ENCODE results near the gene MMP26. TPM values are rescaled to one million over a fixed set of nuclear protein-coding genes. Genes with fewer than 3 reads are reported as not detected.

The MMP26 gene
- total RNA-seq (not detected), polyA plus RNA-seq (not detected)

- Histone ChIP-seq H3K4me1 (ENCODE audit: insufficient read depth, low read length) (no peaks in the 10 kb centered on the region), H3K9me3 (ENCODE audit: control insufficient read depth in 1 of 2, low read length in 2 of 2) (no peaks in the 10 kb centered on the region), H3K4me3 (ENCODE audit: low read length in 2 of 2) (no peak within 1 kb of the TSS), H3K27me3 (ENCODE audit: insufficient read depth, low read length) (no peaks in the 10 kb centered on the region), H3K36me3 (ENCODE audit: insufficient read depth, low read length) (no peaks in the 10 kb centered on the region), H3K27ac (ENCODE audit: low read depth, low read length) (no peak within 1 kb of the TSS)
- peaks cover 3 to 10% of the 10 kb centered on the region in 2 donors for H3K27me3 Mint-ChIP-seq
- H3K4me1 Mint-ChIP-seq = no peaks in the 10 kb centered on the region
- POLR2A ChIA-PET (ENCODE audit: partially characterized antibody) = no interaction called here
- no peak within 1 kb of the TSS for H3K4me3 Mint-ChIP-seq
- intact Hi-C loops (cut with micrococcal nuclease) = no loop called here
- no peak for DNase-seq
- peaks cover 0 to 2% (median 0%) of the 10 kb centered on the region in 8 donors for H3K9me3 Mint-ChIP-seq
- H3K36me3 Mint-ChIP-seq = no peaks in the 10 kb centered on the region
- H3K27ac Mint-ChIP-seq = no peak within 1 kb of the TSS
- CTCF ChIA-PET (ENCODE audit: partially characterized antibody) = no interaction called here
Observed at GRCh38 chr11:4704054-4704789, at the start of gene MMP26. TSS of gene MMP26 (plus strand) at chr11:4704784.

- H3K4me1 ChIP-seq (ENCODE audit: insufficient read depth, low read length) = no peaks in the 10 kb centered on the region
- peaks cover 5 to 13% of the 10 kb centered on the region in 2 donors for H3K27me3 Mint-ChIP-seq
- H3K36me3 Mint-ChIP-seq = no peaks in the 10 kb centered on the region
- no peaks in the 10 kb centered on the region for H3K36me3 ChIP-seq (ENCODE audit: insufficient read depth, low read length)
- no peak overlapping the region for H3K27ac ChIP-seq (ENCODE audit: low read depth, low read length)
- H3K4me3 Mint-ChIP-seq = no peak overlapping the region
- no peak overlapping the region for H3K27ac Mint-ChIP-seq
- H3K9me3 Mint-ChIP-seq = no peaks in the 10 kb centered on the region
- no peaks in the 10 kb centered on the region for H3K27me3 ChIP-seq (ENCODE audit: insufficient read depth, low read length)
- H3K4me3 ChIP-seq (ENCODE audit: low read length in 2 of 2) = no peak overlapping the region
- CTCF ChIA-PET (ENCODE audit: partially characterized antibody) = interaction anchor here (2.1 kb wide), 1 partner anchor 22 kb away, joined by 7 read pairs; the partner anchor contains the start of gene OR51D1
- DNase-seq = no peak
- POLR2A ChIA-PET (ENCODE audit: partially characterized antibody) = no interaction called here
- no peaks in the 10 kb centered on the region for H3K9me3 ChIP-seq (ENCODE audit: control insufficient read depth in 1 of 2, low read length in 2 of 2)
- intact Hi-C loops (cut with micrococcal nuclease) = no loop called here
- H3K4me1 Mint-ChIP-seq = peaks cover 0 to 2% (median 0%) of the 10 kb centered on the region in 4 donors
Observed at GRCh38 chr11:4658629-4659445, 45.7 kb upstream of the MMP26 start.

- ChIA-PET POLR2A (ENCODE audit: partially characterized antibody) (no interaction called here), CTCF (ENCODE audit: partially characterized antibody) (no interaction called here)
- no peak for DNase-seq
- no peaks in the 10 kb centered on the region for H3K4me1 Mint-ChIP-seq
- Histone ChIP-seq H3K4me1 (ENCODE audit: insufficient read depth, low read length) (no peaks in the 10 kb centered on the region), H3K27ac (ENCODE audit: low read depth, low read length) (no peak overlapping the region), H3K9me3 (ENCODE audit: control insufficient read depth in 1 of 2, low read length in 2 of 2) (no peaks in the 10 kb centered on the region), H3K4me3 (ENCODE audit: low read length in 2 of 2) (no peak overlapping the region), H3K36me3 (ENCODE audit: insufficient read depth, low read length) (no peaks in the 10 kb centered on the region), H3K27me3 (ENCODE audit: insufficient read depth, low read length) (no peaks in the 10 kb centered on the region)
- H3K36me3 Mint-ChIP-seq = no peaks in the 10 kb centered on the region
- H3K4me3 Mint-ChIP-seq = no peak overlapping the region
- peaks cover 0 to 1% (median 0%) of the 10 kb centered on the region in 8 donors for H3K9me3 Mint-ChIP-seq
- H3K27ac Mint-ChIP-seq = no peak overlapping the region
- peaks cover 3 to 12% of the 10 kb centered on the region in 2 donors for H3K27me3 Mint-ChIP-seq
- intact Hi-C loops (cut with micrococcal nuclease) = no loop called here
Observed at GRCh38 chr11:4662876-4663275, 41.7 kb upstream of the MMP26 start.

- POLR2A ChIA-PET (ENCODE audit: partially characterized antibody) = no interaction called here
- no peaks in the 10 kb centered on the region for H3K27me3 ChIP-seq (ENCODE audit: insufficient read depth, low read length)
- H3K27ac ChIP-seq (ENCODE audit: low read depth, low read length) = no peak overlapping the region
- H3K27ac Mint-ChIP-seq = no peak overlapping the region
- H3K36me3 ChIP-seq (ENCODE audit: insufficient read depth, low read length) = no peaks in the 10 kb centered on the region
- H3K4me1 ChIP-seq (ENCODE audit: insufficient read depth, low read length) = no peaks in the 10 kb centered on the region
- no peak overlapping the region for H3K4me3 ChIP-seq (ENCODE audit: low read length in 2 of 2)
- intact Hi-C loops (cut with micrococcal nuclease) = no loop called here
- H3K9me3 Mint-ChIP-seq = peaks cover 0 to 1% (median 0%) of the 10 kb centered on the region in 8 donors
- CTCF ChIA-PET (ENCODE audit: partially characterized antibody) = no interaction called here
- no peaks in the 10 kb centered on the region for H3K9me3 ChIP-seq (ENCODE audit: control insufficient read depth in 1 of 2, low read length in 2 of 2)
- no peak for DNase-seq
- H3K4me1 Mint-ChIP-seq = no peaks in the 10 kb centered on the region
- no peak overlapping the region for H3K4me3 Mint-ChIP-seq
- no peaks in the 10 kb centered on the region for H3K36me3 Mint-ChIP-seq
- peaks cover 3 to 12% of the 10 kb centered on the region in 2 donors for H3K27me3 Mint-ChIP-seq
Observed at GRCh38 chr11:4664183-4664582, 40.4 kb upstream of the MMP26 start.

- H3K36me3 Mint-ChIP-seq = no peaks in the 10 kb centered on the region
- H3K9me3 ChIP-seq (ENCODE audit: control insufficient read depth in 1 of 2, low read length in 2 of 2) = no peaks in the 10 kb centered on the region
- DNase-seq = no peak
- no peak overlapping the region for H3K27ac Mint-ChIP-seq
- no peaks in the 10 kb centered on the region for H3K4me1 Mint-ChIP-seq
- no peaks in the 10 kb centered on the region for H3K4me1 ChIP-seq (ENCODE audit: insufficient read depth, low read length)
- H3K4me3 ChIP-seq (ENCODE audit: low read length in 2 of 2) = no peak overlapping the region
- CTCF ChIA-PET (ENCODE audit: partially characterized antibody) = no interaction called here
- H3K4me3 Mint-ChIP-seq = no peak overlapping the region
- POLR2A ChIA-PET (ENCODE audit: partially characterized antibody) = no interaction called here
- intact Hi-C loops (cut with micrococcal nuclease) = no loop called here
- no peak overlapping the region for H3K27ac ChIP-seq (ENCODE audit: low read depth, low read length)
- H3K27me3 Mint-ChIP-seq = peaks cover 3 to 12% of the 10 kb centered on the region in 2 donors
- H3K27me3 ChIP-seq (ENCODE audit: insufficient read depth, low read length) = no peaks in the 10 kb centered on the region
- no peaks in the 10 kb centered on the region for H3K36me3 ChIP-seq (ENCODE audit: insufficient read depth, low read length)
- peaks cover 0 to 1% (median 0%) of the 10 kb centered on the region in 8 donors for H3K9me3 Mint-ChIP-seq
Observed at GRCh38 chr11:4664786-4665185, 39.8 kb upstream of the MMP26 start.

- Histone ChIP-seq H3K36me3 (ENCODE audit: insufficient read depth, low read length) (no peaks in the 10 kb centered on the region), H3K4me3 (ENCODE audit: low read length in 2 of 2) (no peak overlapping the region), H3K4me1 (ENCODE audit: insufficient read depth, low read length) (no peaks in the 10 kb centered on the region), H3K27ac (ENCODE audit: low read depth, low read length) (no peak overlapping the region), H3K27me3 (ENCODE audit: insufficient read depth, low read length) (no peaks in the 10 kb centered on the region), H3K9me3 (ENCODE audit: control insufficient read depth in 1 of 2, low read length in 2 of 2) (no peaks in the 10 kb centered on the region)
- Mint-ChIP-seq H3K9me3 (peaks cover 0 to 1% (median 0%) of the 10 kb centered on the region in 8 donors), H3K4me3 (no peak overlapping the region), H3K27me3 (peaks cover 3 to 12% of the 10 kb centered on the region in 2 donors), H3K36me3 (no peaks in the 10 kb centered on the region), H3K4me1 (no peaks in the 10 kb centered on the region), H3K27ac (no peak overlapping the region)
- ChIA-PET POLR2A (ENCODE audit: partially characterized antibody) (no interaction called here), CTCF (ENCODE audit: partially characterized antibody) (no interaction called here)
- DNase-seq = no peak
- intact Hi-C loops (cut with micrococcal nuclease) = no loop called here
Observed at GRCh38 chr11:4665424-4665823, 39.2 kb upstream of the MMP26 start.

GRCh38 chr11:4671741-4672140 lies 32.8 kb upstream of the MMP26 start:
- Histone ChIP-seq H3K27ac (ENCODE audit: low read depth, low read length) (no peak overlapping the region), H3K9me3 (ENCODE audit: control insufficient read depth in 1 of 2, low read length in 2 of 2) (no peaks in the 10 kb centered on the region), H3K4me1 (ENCODE audit: insufficient read depth, low read length) (no peaks in the 10 kb centered on the region), H3K4me3 (ENCODE audit: low read length in 2 of 2) (no peak overlapping the region), H3K27me3 (ENCODE audit: insufficient read depth, low read length) (no peaks in the 10 kb centered on the region), H3K36me3 (ENCODE audit: insufficient read depth, low read length) (no peaks in the 10 kb centered on the region)
- no peak overlapping the region for H3K4me3 Mint-ChIP-seq
- ChIA-PET POLR2A (ENCODE audit: partially characterized antibody) (no interaction called here), CTCF (ENCODE audit: partially characterized antibody) (no interaction called here)
- H3K4me1 Mint-ChIP-seq = no peaks in the 10 kb centered on the region
- no peak for DNase-seq
- no peaks in the 10 kb centered on the region for H3K36me3 Mint-ChIP-seq
- peaks cover 0 to 1% (median 0%) of the 10 kb centered on the region in 8 donors for H3K9me3 Mint-ChIP-seq
- no peak overlapping the region for H3K27ac Mint-ChIP-seq
- intact Hi-C loops (cut with micrococcal nuclease) = no loop called here
- peaks cover 7 to 11% of the 10 kb centered on the region in 2 donors for H3K27me3 Mint-ChIP-seq
